HG02571 (cell line): ENCODE results near the gene GLIPR1.
"Not testable (repeated sequence)": the region's sequence is repeated elsewhere in the genome, so short reads cannot be mapped to it uniquely, and the experiment has no call there.

Source experiments
- ATAC-seq: cut with Tn5 transposase; IDR thresholded peaks from one replicate; pipeline ENCODE4 v1.9.1; 2021; ENCODE audit warnings: mild to moderate bottlenecking, moderate library complexity; ENCODE audit not compliant: unreplicated experiment

Gene GLIPR1

DNA sequence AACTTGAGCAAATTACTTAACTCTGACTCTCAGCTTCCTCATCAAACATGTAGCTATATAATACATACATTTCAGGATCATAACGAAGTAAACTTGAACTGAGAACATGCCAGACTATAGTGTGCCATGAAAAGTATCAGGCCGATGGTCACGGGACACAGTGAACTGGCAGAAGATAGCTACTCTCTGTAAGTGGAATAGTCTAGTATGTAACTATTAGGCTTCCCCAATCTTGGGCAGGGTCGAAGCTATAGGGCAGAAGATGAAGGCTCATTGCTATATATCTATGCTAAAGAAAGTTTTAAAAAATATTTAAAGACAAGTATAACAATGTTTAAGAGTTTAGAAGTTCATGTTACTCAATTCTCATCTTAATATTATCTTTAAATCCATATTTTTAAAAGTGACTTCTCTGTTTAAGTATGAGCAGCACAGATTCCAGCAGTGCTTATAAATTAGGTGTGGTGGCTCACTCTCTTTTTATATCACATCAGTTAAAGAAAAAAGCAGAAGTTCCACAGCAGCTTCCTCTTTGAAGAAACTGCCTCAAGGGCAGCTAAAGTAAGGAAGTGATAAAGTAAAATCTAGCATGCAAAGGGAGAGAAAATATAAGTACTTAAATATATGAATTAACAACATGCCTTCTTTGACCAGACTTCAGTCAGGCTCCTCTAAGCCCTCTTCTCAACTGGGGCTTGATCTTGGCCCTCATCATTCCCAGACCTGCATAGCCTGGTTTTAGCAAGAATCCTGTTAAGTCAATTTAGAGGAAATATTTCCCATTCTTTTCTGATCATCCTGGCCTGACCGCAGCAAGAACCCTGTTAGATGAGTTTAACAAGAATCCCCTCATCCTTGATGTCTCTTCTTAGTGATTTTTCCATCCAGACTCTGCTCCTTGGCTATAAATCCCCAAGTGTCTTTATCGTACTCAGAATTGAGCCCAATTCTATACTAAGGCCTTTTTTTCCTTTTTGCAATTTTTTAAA is 8.4 kb upstream of the GLIPR1 start:
- ATAC-seq = no peak

GRCh38 chr12:75474116-75474515 is 6.4 kb upstream of the GLIPR1 start:
- no peak for ATAC-seq

GRCh38 chr12:75476071-75476470 is 4.5 kb upstream of the GLIPR1 start:
- no peak for ATAC-seq

DNA sequence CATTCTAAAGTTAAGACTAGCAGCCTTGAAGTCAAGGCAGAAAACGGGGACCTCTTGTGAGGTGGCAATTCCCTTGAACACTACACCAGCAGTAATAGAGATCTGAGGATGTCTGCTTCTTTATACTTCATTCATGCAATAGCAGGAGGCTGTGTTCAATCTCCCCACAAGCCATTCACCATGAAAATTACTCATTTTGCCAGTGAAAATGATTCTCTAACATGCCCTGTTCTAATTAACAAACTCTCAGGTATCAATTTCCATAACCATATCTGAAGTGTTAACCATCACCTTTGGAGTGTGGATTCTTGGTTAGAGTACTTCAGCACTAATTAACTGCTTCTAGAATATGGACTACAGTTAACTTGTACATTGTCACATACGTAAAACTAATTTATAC is 3.4 kb upstream of the GLIPR1 start:
- ATAC-seq = no peak

DNA sequence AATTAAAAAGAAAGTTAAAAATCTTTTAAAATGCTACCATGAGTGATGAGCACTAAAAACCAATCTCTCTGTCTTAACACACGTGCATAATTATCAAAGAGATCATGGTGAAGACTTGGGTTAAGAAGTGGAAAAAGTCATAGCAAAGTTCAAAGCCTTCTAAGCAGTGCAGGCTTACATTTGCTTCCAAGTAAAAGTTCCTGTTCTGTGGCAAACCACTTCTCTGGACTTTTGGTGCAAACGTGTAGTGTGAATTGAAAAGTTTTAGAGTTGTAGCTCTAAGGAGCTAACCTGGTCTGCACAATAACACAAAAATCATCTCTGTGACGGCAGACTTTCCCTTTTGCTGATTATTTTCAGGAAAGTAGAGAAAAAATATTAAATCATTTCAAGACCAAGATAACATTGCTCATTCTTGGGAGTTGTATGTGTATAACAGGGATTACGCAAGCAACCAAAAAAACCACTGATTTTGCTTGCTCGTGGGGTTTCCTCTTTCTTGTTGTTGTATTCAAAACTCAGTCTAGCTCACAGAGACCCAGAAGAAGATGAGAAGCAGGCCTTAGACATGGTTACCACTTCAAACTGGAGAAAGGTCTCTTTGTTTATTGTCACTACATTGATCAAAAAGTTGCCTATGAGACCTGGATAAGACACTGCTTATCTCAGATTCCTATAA is 2.3 kb upstream of the GLIPR1 start:
- ATAC-seq = no peak

GRCh38 chr12:75479963-75480461 is 543 bp upstream of the GLIPR1 start:
- ATAC-seq = peak; percentile 30

- peak; percentile 12 for ATAC-seq
Observed at GRCh38 chr12:75481013-75481705, 604 bp downstream of the GLIPR1 start.

DNA sequence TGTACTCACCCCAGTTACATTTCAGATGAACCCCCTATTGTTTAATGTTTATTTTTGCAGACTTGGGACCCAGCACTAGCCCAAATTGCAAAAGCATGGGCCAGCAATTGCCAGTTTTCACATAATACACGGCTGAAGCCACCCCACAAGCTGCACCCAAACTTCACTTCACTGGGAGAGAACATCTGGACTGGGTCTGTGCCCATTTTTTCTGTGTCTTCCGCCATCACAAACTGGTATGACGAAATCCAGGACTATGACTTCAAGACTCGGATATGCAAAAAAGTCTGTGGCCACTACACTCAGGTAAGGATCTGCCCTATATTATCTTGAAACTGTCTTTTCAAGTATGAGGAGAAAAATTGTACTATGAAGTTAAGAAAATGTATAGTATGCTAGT is 1.2 kb downstream of the GLIPR1 start:
- no peak for ATAC-seq

DNA sequence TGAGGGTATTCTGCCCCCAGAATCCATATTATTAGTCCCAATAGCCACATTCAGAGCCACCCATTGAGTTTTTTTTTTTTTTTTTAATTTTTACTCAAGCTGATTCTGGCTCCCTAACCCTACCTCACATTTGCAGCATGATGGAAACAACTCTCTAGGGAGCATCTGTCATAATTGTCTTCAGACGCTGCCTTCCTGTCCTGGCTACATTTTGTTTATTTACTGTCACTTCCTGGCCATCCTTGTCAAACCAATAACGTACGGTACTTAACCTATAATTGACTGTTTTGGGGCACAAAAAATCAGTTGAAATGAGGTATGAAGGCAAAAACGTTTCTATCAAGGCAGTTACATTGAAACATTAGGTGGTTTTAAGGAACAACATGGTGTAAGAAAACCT is 2.1 kb downstream of the GLIPR1 start:
- ATAC-seq = no peak

GRCh38 chr12:75483431-75483830 is 2.9 kb downstream of the GLIPR1 start:
- ATAC-seq = no peak

DNA sequence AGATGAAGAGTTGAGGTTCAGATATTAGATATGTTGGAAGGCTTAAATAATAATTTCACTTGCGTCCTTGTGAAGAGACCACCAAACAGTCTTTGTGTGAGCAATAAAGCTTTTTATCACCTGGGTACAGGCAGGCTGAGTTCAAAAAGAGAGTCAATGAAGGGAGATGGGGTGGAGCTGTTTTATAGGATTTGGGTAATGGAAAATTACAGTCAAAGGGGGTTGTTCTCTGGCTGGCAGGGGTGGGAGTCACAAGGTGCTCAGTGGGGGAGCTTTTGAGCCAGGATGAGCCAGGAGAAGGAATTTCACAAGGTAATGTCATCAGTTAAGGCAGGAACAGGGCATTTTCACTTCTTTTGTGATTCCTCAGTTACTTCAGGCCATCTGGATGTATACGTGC is 3.9 kb downstream of the GLIPR1 start:
- not testable (repeated sequence) for ATAC-seq

GRCh38 chr12:75487308-75487707 is 6.8 kb downstream of the GLIPR1 start:
- ATAC-seq = no peak

GRCh38 chr12:75488553-75488952 is 8.0 kb downstream of the GLIPR1 start:
- ATAC-seq = no peak

DNA sequence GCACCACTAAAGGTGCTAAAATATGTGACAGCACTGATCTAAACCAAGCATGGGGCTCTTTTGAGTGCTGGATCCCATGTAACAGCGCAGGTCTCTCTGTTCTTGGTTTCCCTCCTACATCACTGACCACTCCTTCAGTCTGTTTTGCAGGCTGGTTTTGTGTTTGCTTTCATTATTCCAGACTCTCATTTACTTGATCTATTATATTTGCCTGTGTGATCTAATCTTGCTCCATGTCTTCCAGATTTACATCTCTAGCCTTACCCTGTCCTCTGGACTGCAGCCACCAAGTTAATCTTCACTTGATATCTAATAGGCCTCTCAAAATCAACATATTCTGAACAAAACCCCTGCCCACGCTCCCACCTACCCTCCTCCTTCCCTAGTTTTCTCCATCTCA is 8.6 kb downstream of the GLIPR1 start:
- no peak for ATAC-seq

- no peak for ATAC-seq
Observed at GRCh38 chr12:75489613-75490210, 9.2 kb downstream of the GLIPR1 start.

DNA sequence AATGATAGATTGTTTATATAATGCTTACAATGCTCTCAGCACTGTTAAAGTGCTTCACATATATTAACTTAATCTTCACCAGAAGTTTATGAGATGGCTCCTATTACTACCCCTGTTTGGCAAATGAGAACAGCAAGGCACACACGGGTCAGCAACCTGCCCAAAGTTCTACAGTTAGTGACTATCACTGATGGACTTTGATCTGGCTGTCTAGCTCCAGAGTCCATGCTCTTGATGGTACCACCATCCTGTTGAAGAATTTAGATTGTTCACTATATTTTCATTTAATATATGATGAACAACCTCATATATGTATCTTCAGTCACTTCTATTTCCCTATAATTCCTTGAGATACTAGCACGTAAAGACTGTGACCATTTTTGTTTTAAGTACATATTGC is 10.6 kb downstream of the GLIPR1 start:
- no peak for ATAC-seq

GRCh38 chr12:75503459-75503858 is 22.9 kb downstream of the GLIPR1 start:
- ATAC-seq = no peak

GRCh38 chr12:75503866-75504265 is 23.3 kb downstream of the GLIPR1 start:
- ATAC-seq = no peak

GRCh38 chr12:75505706-75506312 is 25.3 kb downstream of the GLIPR1 start:
- ATAC-seq = no peak

DNA sequence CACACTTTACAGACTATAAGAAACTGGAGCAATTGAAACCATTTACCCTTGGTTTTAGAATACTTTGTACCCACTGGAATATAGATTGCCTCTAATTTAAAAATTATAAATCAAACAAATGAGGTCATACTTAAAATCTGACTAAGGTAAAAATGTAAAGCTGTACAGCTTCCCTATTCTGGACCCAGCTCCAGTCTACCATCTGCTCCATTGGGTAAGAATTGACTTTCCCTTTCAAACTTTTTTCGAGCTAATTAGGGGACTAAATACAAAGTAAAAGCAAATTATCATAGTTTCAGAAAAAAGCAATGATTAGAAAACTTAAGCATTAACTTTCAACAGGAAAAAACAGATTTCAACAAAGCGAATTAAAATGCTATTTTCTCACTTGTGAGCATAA is 26.5 kb downstream of the GLIPR1 start:
- no peak for ATAC-seq

GRCh38 chr12:75508159-75508558 is 27.6 kb downstream of the GLIPR1 start:
- no peak for ATAC-seq
